ENCODE results near the gene ZBTB38.
A peak's percentile ranks its signal among the peaks of the same experiment; 100 is the strongest.

The ZBTB38 gene

GRCh38 chr3:141368925-141369794 is 856 bp downstream of the ZBTB38 start:
- Mint-ChIP-seq H3K9me3 (no peaks in the 10 kb centered on the region), H3K27me3 (no peaks in the 10 kb centered on the region), H3K36me3 (no peaks in the 10 kb centered on the region), H3K27ac (peak overlapping the region; percentile 90), H3K4me3 (peak overlapping the region; percentile 76), H3K4me1 (peaks cover 71% of the 10 kb centered on the region)
- no peak for ATAC-seq

- Mint-ChIP-seq H3K4me3 (peak overlapping the region; percentile 20), H3K27ac (peak overlapping the region; percentile 90), H3K9me3 (no peaks in the 10 kb centered on the region), H3K36me3 (no peaks in the 10 kb centered on the region), H3K4me1 (peaks cover 71% of the 10 kb centered on the region), H3K27me3 (no peaks in the 10 kb centered on the region)
- peak; percentile 89 for ATAC-seq
Measured at GRCh38 chr3:141370065-141370533, 1.8 kb downstream of the ZBTB38 start.

- Mint-ChIP-seq H3K4me1 (peaks cover 84% of the 10 kb centered on the region), H3K27ac (peak overlapping the region; percentile 83), H3K4me3 (no peak overlapping the region), H3K9me3 (no peaks in the 10 kb centered on the region), H3K27me3 (no peaks in the 10 kb centered on the region), H3K36me3 (peaks cover 4% of the 10 kb centered on the region)
- peak; percentile 69 for ATAC-seq
Measured at GRCh38 chr3:141371882-141372281, 3.6 kb downstream of the ZBTB38 start.

- H3K27me3 Mint-ChIP-seq, result no peaks in the 10 kb centered on the region
- H3K4me3 Mint-ChIP-seq, result no peak overlapping the region
- peak overlapping the region; percentile 83 for H3K27ac Mint-ChIP-seq
- H3K36me3 Mint-ChIP-seq, result peaks cover 6% of the 10 kb centered on the region
- peaks cover 80% of the 10 kb centered on the region for H3K4me1 Mint-ChIP-seq
- H3K9me3 Mint-ChIP-seq, result no peaks in the 10 kb centered on the region
- ATAC-seq, result no peak
Measured at GRCh38 chr3:141372656-141373055, 4.4 kb downstream of the ZBTB38 start.

GRCh38 chr3:141373232-141373631 is 4.9 kb downstream of the ZBTB38 start:
- H3K4me1 Mint-ChIP-seq, result peaks cover 74% of the 10 kb centered on the region
- peak overlapping the region; percentile 83 for H3K27ac Mint-ChIP-seq
- H3K9me3 Mint-ChIP-seq, result no peaks in the 10 kb centered on the region
- no peak overlapping the region for H3K4me3 Mint-ChIP-seq
- peaks cover 6% of the 10 kb centered on the region for H3K36me3 Mint-ChIP-seq
- H3K27me3 Mint-ChIP-seq, result no peaks in the 10 kb centered on the region
- peak; percentile 72 for ATAC-seq

GRCh38 chr3:141373768-141374526 is 5.6 kb downstream of the ZBTB38 start:
- Mint-ChIP-seq H3K36me3 (peaks cover 9% of the 10 kb centered on the region), H3K27ac (peak overlapping the region; percentile 92), H3K27me3 (no peaks in the 10 kb centered on the region), H3K4me1 (peaks cover 73% of the 10 kb centered on the region), H3K9me3 (no peaks in the 10 kb centered on the region), H3K4me3 (peak overlapping the region; percentile 29)
- ATAC-seq, result no peak

- H3K27ac Mint-ChIP-seq, result peak overlapping the region; percentile 92
- peaks cover 11% of the 10 kb centered on the region for H3K36me3 Mint-ChIP-seq
- H3K27me3 Mint-ChIP-seq, result no peaks in the 10 kb centered on the region
- no peak for ATAC-seq
- H3K9me3 Mint-ChIP-seq, result no peaks in the 10 kb centered on the region
- peaks cover 71% of the 10 kb centered on the region for H3K4me1 Mint-ChIP-seq
- H3K4me3 Mint-ChIP-seq, result peak overlapping the region; percentile 12
Measured at GRCh38 chr3:141375381-141376301, 7.3 kb downstream of the ZBTB38 start.

- H3K27ac Mint-ChIP-seq, result peak overlapping the region; percentile 96
- no peaks in the 10 kb centered on the region for H3K27me3 Mint-ChIP-seq
Measured at GRCh38 chr3:141377377-141377776, 9.1 kb downstream of the ZBTB38 start.

GRCh38 chr3:141378556-141378955 is 10.3 kb downstream of the ZBTB38 start:
- no peak for ATAC-seq
- Mint-ChIP-seq H3K36me3 (peaks cover 17% of the 10 kb centered on the region), H3K27me3 (no peaks in the 10 kb centered on the region), H3K4me3 (no peak overlapping the region), H3K27ac (peak overlapping the region; percentile 96), H3K4me1 (peaks cover 61% of the 10 kb centered on the region), H3K9me3 (no peaks in the 10 kb centered on the region)

More at GRCh38 chr3:141377377-141377776, 9.1 kb downstream of the ZBTB38 start:
- Mint-ChIP-seq H3K4me3 (no peak overlapping the region), H3K4me1 (peaks cover 67% of the 10 kb centered on the region), H3K36me3 (peaks cover 12% of the 10 kb centered on the region), H3K9me3 (no peaks in the 10 kb centered on the region)
- no peak for ATAC-seq

GRCh38 chr3:141379250-141379966 is 11.1 kb downstream of the ZBTB38 start:
- H3K4me1 Mint-ChIP-seq, result peaks cover 64% of the 10 kb centered on the region
- no peaks in the 10 kb centered on the region for H3K27me3 Mint-ChIP-seq
- ATAC-seq, result peak; percentile 79
- no peaks in the 10 kb centered on the region for H3K9me3 Mint-ChIP-seq
- H3K36me3 Mint-ChIP-seq, result peaks cover 17% of the 10 kb centered on the region
- peak overlapping the region; percentile 54 for H3K4me3 Mint-ChIP-seq
- H3K27ac Mint-ChIP-seq, result peak overlapping the region; percentile 96

- H3K4me3 Mint-ChIP-seq, result peak overlapping the region; percentile 12
- H3K4me1 Mint-ChIP-seq, result peaks cover 67% of the 10 kb centered on the region
- H3K27ac Mint-ChIP-seq, result peak overlapping the region; percentile 96
Measured at GRCh38 chr3:141380279-141380678, 12.0 kb downstream of the ZBTB38 start.

GRCh38 chr3:141380987-141381386 is 12.7 kb downstream of the ZBTB38 start:
- Mint-ChIP-seq H3K36me3 (peaks cover 17% of the 10 kb centered on the region), H3K4me3 (no peak overlapping the region), H3K4me1 (peaks cover 60% of the 10 kb centered on the region), H3K27me3 (no peaks in the 10 kb centered on the region), H3K9me3 (no peaks in the 10 kb centered on the region), H3K27ac (peak overlapping the region; percentile 96)
- no peak for ATAC-seq

More at GRCh38 chr3:141380279-141380678, 12.0 kb downstream of the ZBTB38 start:
- no peak for ATAC-seq
- H3K36me3 Mint-ChIP-seq, result peaks cover 17% of the 10 kb centered on the region
- no peaks in the 10 kb centered on the region for H3K27me3 Mint-ChIP-seq
- no peaks in the 10 kb centered on the region for H3K9me3 Mint-ChIP-seq

- no peak overlapping the region for H3K4me3 Mint-ChIP-seq
- H3K4me1 Mint-ChIP-seq, result peaks cover 47% of the 10 kb centered on the region
- no peaks in the 10 kb centered on the region for H3K9me3 Mint-ChIP-seq
- no peaks in the 10 kb centered on the region for H3K27me3 Mint-ChIP-seq
- H3K27ac Mint-ChIP-seq, result peak overlapping the region; percentile 56
- H3K36me3 Mint-ChIP-seq, result peaks cover 10% of the 10 kb centered on the region
- ATAC-seq, result no peak
Measured at GRCh38 chr3:141382571-141382970, 14.3 kb downstream of the ZBTB38 start.

DNA sequence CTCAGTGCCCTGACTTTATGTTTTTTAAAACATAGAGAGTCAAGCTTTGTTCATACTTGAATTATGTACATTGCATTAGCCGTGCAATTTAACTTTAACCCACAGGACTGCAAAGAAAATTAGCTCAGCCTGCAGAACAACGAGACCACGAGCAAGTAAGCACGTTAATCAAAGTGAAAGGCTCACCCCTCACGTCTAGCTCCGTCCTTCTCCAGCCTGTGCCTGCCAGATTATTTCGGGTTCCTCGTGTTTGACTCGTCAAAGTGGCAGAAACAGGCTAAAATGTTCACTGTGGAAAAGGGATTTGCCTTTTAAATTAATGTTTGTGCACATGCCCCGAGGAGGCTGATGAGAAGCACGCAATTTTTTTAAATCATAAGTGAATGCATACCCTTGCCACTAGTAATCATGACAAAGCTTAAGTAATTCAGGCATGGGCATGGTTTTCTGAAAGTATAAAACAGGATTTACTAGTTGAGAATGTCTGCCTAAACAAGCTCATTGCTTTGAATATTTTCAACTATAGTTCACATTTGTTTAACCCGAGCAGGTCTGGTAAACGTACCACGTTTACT is 15.3 kb downstream of the ZBTB38 start:
- Mint-ChIP-seq H3K36me3 (peaks cover 10% of the 10 kb centered on the region), H3K9me3 (no peaks in the 10 kb centered on the region), H3K27ac (peak overlapping the region; percentile 61), H3K4me3 (peak overlapping the region; percentile 78), H3K4me1 (peaks cover 44% of the 10 kb centered on the region), H3K27me3 (no peaks in the 10 kb centered on the region)
- ATAC-seq, result no peak
